MM.1S (cell line): ENCODE data around the gene UBAC2.

Experiments
- EZH2 ChIP-seq: fragments of 300-600 bp; sonication (generic); optimal IDR thresholded peaks from 2 replicates; pipeline ENCODE3; 2017; ENCODE audit warnings: low read depth, mild to moderate bottlenecking, antibody characterized with exemption, low read length, mixed read lengths
- EZH2phosphoT487 ChIP-seq: fragments of 300-600 bp; sonication (generic); IDR thresholded peaks from 2 replicates; pipeline ENCODE4 v1.6.1; 2018; ENCODE audit warnings: antibody characterized with exemption, low read length
- TF ChIP-seq, protein P1 (sequence below): fragments of 300-600 bp; sonication (generic); IDR thresholded peaks from 2 replicates; pipeline ENCODE4 v1.5.1; 2016; ENCODE audit warnings: antibody characterized with exemption, low read length, mixed read lengths

DNA sequence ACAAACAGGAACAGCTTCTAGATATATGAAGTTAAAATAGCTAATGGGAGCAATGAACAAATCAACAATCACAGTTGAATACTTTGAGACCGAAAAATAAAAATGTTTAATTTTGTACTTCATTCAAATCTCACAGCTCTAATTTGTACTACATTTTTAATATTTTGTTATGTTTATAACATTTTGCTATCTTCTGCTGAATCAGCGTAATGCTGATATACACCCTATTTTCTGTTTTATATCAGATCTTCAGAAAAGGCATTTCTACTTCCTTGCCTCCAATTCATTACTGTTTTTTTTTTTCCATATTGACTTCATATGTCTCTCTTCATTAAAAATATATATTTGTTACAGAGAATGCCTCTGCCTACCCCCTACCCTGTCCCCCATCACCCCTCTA, 134.4 kb downstream of the UBAC2 start:
- TF ChIP-seq, protein P1, sequence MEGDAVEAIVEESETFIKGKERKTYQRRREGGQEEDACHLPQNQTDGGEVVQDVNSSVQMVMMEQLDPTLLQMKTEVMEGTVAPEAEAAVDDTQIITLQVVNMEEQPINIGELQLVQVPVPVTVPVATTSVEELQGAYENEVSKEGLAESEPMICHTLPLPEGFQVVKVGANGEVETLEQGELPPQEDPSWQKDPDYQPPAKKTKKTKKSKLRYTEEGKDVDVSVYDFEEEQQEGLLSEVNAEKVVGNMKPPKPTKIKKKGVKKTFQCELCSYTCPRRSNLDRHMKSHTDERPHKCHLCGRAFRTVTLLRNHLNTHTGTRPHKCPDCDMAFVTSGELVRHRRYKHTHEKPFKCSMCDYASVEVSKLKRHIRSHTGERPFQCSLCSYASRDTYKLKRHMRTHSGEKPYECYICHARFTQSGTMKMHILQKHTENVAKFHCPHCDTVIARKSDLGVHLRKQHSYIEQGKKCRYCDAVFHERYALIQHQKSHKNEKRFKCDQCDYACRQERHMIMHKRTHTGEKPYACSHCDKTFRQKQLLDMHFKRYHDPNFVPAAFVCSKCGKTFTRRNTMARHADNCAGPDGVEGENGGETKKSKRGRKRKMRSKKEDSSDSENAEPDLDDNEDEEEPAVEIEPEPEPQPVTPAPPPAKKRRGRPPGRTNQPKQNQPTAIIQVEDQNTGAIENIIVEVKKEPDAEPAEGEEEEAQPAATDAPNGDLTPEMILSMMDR = no peak
- TF ChIP-seq EZH2phosphoT487 (no peak), EZH2 (no peak)
